HCT116 (cell line): ENCODE data around the gene PTPRA. TPM values are rescaled to one million over a fixed set of nuclear protein-coding genes. Genes with fewer than 3 reads are reported as not detected.

Experiments used
- ATAC-seq: fragments of 200-7000 bp; cut with Tn5 transposase; 2 replicates; pipeline ENCODE4 v1.9.1; 2020; ENCODE audit warnings: mild to moderate bottlenecking, moderate library complexity
- BruUV-seq: library from RNA; stranded (reverse); fragments of 400-500 nt; replicated peaks from 2 replicates; lab custom pipeline; 2021; lab: Mats Ljungman, UMichigan
- CTCF ChIA-PET: fragments of 300-600 bp; sonication (Branson Sonifier 250); formaldehyde crosslinking; loops from one replicate; lab custom pipeline; 2021; ENCODE audit warnings: antibody characterized with exemption; lab: Charles Lee
- POLR2A ChIA-PET: fragments of 300-600, 350-600 bp; sonication (Branson Sonifier 250); formaldehyde crosslinking; loops from one replicate; lab custom pipeline; 2021; ENCODE audit warnings: antibody characterized with exemption; lab: Charles Lee
- RAD21 ChIA-PET, 2 experiments: fragments of 300-600 bp; sonication (Branson Sonifier 250); formaldehyde crosslinking; loops; one replicate each; lab custom pipeline; 2023; ENCODE audit warnings: low total read pairs in 2 of 2; ENCODE audit not compliant: uncharacterized antibody in 2 of 2, unreplicated experiment in 2 of 2, low non-redundant PET in 1 of 2; lab: Charles Lee
- DNase-seq: peaks from one replicate; pipeline ENCODE4 v3.0.0-alpha.2; 2010; ENCODE audit warnings: low read depth, low spot score
- H2AFZ ChIP-seq: fragments of 200-600 bp; shearing (Covaris generic), sonication (generic); 2 replicates; pipeline ENCODE4 v1.6.1; 2017; ENCODE audit warnings: low read depth, mixed run types, mixed read lengths, antibody characterized with exemption, low read length; ENCODE audit not compliant: poor library complexity, severe bottlenecking
- H3K27ac ChIP-seq: 2 replicates; pipeline ENCODE4 v1.5.1; 2012; ENCODE audit warnings: low read depth, low read length
- H3K27me3 ChIP-seq: fragments of 200-600 bp; sonication (generic); 2 replicates; pipeline ENCODE4 v1.6.1; 2016; ENCODE audit warnings: mixed run types, low read length, mixed read lengths; ENCODE audit not compliant: insufficient read depth
- H3K36me3 ChIP-seq, 2 experiments: fragments of 200-500 bp in 1 of 2; fragments of 200-600 bp in 1 of 2; sonication (Bioruptor generic) in 1 of 2; sonication (generic) in 1 of 2; 2 replicates each; pipeline versions ENCODE4 v1.5.1 to v1.6.1; 2014 to 2016; ENCODE audit warnings: low read length in 2 of 2, inconsistent platforms in 1 of 2, mixed read lengths in 1 of 2, mixed run types in 1 of 2; ENCODE audit not compliant: insufficient read depth in 2 of 2, control insufficient read depth in 1 of 2
- H3K4me1 ChIP-seq, 2 experiments: fragments of 200-600 bp in 1 of 2; sonication (generic) in 1 of 2; 2 replicates each; pipeline versions ENCODE4 v1.5.1 to v1.6.1; 2012 to 2017; ENCODE audit warnings: low read length in 2 of 2, inconsistent platforms in 1 of 2, mild to moderate bottlenecking in 1 of 2, mixed read lengths in 1 of 2, mixed run types in 1 of 2, moderate library complexity in 1 of 2; ENCODE audit not compliant: insufficient read depth in 2 of 2, control insufficient read depth in 1 of 2
- H3K4me2 ChIP-seq: fragments of 200-600 bp; sonication (generic); 2 replicates; pipeline ENCODE4 v1.6.1; 2017; ENCODE audit warnings: mixed run types, low read length, mixed read lengths
- H3K4me3 ChIP-seq, 2 experiments: fragments of 200-600 bp in 1 of 2; sonication (generic) in 1 of 2; replicated peaks in 1 of 2; 2 replicates each; pipeline ENCODE4 v1.5.1; 2011 to 2016; ENCODE audit warnings: low read length in 2 of 2, control low read depth in 1 of 2, low read depth in 1 of 2, mild to moderate bottlenecking in 1 of 2, mixed read lengths in 1 of 2, mixed run types in 1 of 2
- H3K79me2 ChIP-seq: fragments of 200-600 bp; sonication (generic); 2 replicates; pipeline ENCODE4 v1.6.1; 2017; ENCODE audit warnings: mild to moderate bottlenecking, mixed run types, low read length, moderate library complexity, mixed read lengths; ENCODE audit not compliant: insufficient read depth
- H3K9ac ChIP-seq: fragments of 200-600 bp; sonication (generic); 2 replicates; pipeline ENCODE4 v1.6.1; 2016; ENCODE audit warnings: low read length, mixed read lengths
- H3K9me2 ChIP-seq: fragments of 200-600 bp; sonication (generic), shearing (Covaris generic); 2 replicates; pipeline ENCODE4 v1.6.1; 2017; ENCODE audit warnings: mixed run types, mild to moderate bottlenecking, moderate library complexity; ENCODE audit not compliant: insufficient read depth
- H3K9me3 ChIP-seq, 2 experiments: fragments of 200-500 bp in 1 of 2; fragments of 200-600 bp in 1 of 2; sonication (Bioruptor generic) in 1 of 2; sonication (generic) in 1 of 2; 2 replicates each; pipeline ENCODE4 v1.6.1; 2014 to 2017; ENCODE audit warnings: low read length in 2 of 2, mixed read lengths in 2 of 2, inconsistent platforms in 1 of 2, low read depth in 1 of 2, mild to moderate bottlenecking in 1 of 2, mixed run types in 1 of 2, moderate library complexity in 1 of 2; ENCODE audit not compliant: control insufficient read depth in 1 of 2, insufficient read depth in 1 of 2
- H4K20me1 ChIP-seq: fragments of 200-600 bp; sonication (generic), shearing (Covaris generic); 2 replicates; pipeline ENCODE4 v1.6.1; 2017; ENCODE audit warnings: mixed run types, mild to moderate bottlenecking, moderate library complexity; ENCODE audit not compliant: insufficient read depth
- CTCF ChIP-seq, 3 experiments: fragments of 200-600 bp in 1 of 3; sonication (generic) in 1 of 3; IDR thresholded peaks in 2 of 3; conservative IDR thresholded peaks in 1 of 3; 2 replicates each; pipeline ENCODE4 v1.5.1; 2012 to 2017; ENCODE audit warnings: low read depth in 2 of 3, low read length in 2 of 3, antibody characterized with exemption in 1 of 3, borderline replicate concordance in 1 of 3, control low read depth in 1 of 3, mild to moderate bottlenecking in 1 of 3, mixed read lengths in 1 of 3, mixed run types in 1 of 3, moderate library complexity in 1 of 3; ENCODE audit not compliant: insufficient read depth in 1 of 3
- RAD21 ChIP-seq: IDR thresholded peaks from 2 replicates; pipeline ENCODE4 v1.6.1; 2012; ENCODE audit warnings: low read depth, mild to moderate bottlenecking
- REST ChIP-seq: IDR thresholded peaks from 2 replicates; pipeline ENCODE4 v1.6.1; 2012; ENCODE audit warnings: low read depth
- ZNF274 ChIP-seq: fragments of 200-500 bp; sonication (Bioruptor generic); IDR thresholded peaks from 2 replicates; pipeline ENCODE4 v1.6.1; 2014; ENCODE audit warnings: mild to moderate bottlenecking, low read depth, low read length, inconsistent platforms
- intact Hi-C: fragments of 100-400 bp; cut with micrococcal nuclease; formaldehyde crosslinking; loops from 2 replicates; pipeline ENCODE4 v1.10.0; 2022
- total RNA-seq: library from RNA; stranded (reverse); gene quantifications from one replicate; pipeline ENCODE4 v1.2.1, GENCODE V29; 2021; ENCODE audit not compliant: unreplicated experiment

Gene PTPRA
- total RNA-seq, 1 experiment from 2014 or later = 44.6 TPM

- H3K9me3 ChIP-seq = no peaks in the 10 kb centered on the region
- BruUV-seq = no TSS peak
- ChIA-PET CTCF (interaction anchor here (0.7 to 1.7 kb wide), 5 partner anchors 8 to 247 kb away, joined by 3 to 12 read pairs (median 6); no protein-coding TSS in a partner anchor), RAD21 (no interaction called here), POLR2A (no interaction called here)
- H3K79me2 ChIP-seq = no peaks in the 10 kb centered on the region
- H3K4me2 ChIP-seq = no peak overlapping the region
- H4K20me1 ChIP-seq = no peaks in the 10 kb centered on the region
- no peaks in the 10 kb centered on the region for H3K36me3 ChIP-seq
- no peaks in the 10 kb centered on the region for H3K27me3 ChIP-seq
- intact Hi-C loops = no loop called here
- TF ChIP-seq REST (peak; percentile 57), RAD21 (peak; percentile 48; the same call in 1 of the 2 replicates), CTCF (IDR thresholded peaks at IDR 0.05 in 2 of 3, conservative IDR thresholded peaks at IDR 0.05 in 1 of 3; ENCODE audit: borderline replicate concordance in 1 of 3, insufficient read depth in 1 of 3, low read depth in 2 of 3, low read length in 2 of 3) (peak; percentile 30 to 50 (median 41); a peak in 5 of 6 replicates), ZNF274 (no peak)
- H3K9ac ChIP-seq = no peak overlapping the region
- DNase-seq (no peak), ATAC-seq (peak; percentile 81)
- H3K4me1 ChIP-seq = peaks cover 7 to 15% of the 10 kb centered on the region in 2 experiments; a peak in 2 of 4 replicates
- H3K9me2 ChIP-seq = no peaks in the 10 kb centered on the region
- H3K27ac ChIP-seq = no peak overlapping the region
- no peak overlapping the region for H2AFZ ChIP-seq
- no peak overlapping the region for H3K4me3 ChIP-seq
These were observed 196.0 kb downstream of the PTPRA start for GRCh38 chr20:3068986-3069900.
